ENCODE results near the gene GMPR2. TPM values are rescaled to one million over a fixed set of nuclear protein-coding genes. Genes with fewer than 3 reads are reported as not detected.

GMPR2 gene
- total RNA-seq, 1 donor from 2014 or later: 55.8 TPM

GRCh38 chr14:24258119-24258518, 25.4 kb downstream of the GMPR2 start:
- Mint-ChIP-seq H3K36me3 (ENCODE audit: unreplicated experiment) (no peaks in the 10 kb centered on the region), H3K4me1 (ENCODE audit: low read depth, unreplicated experiment) (no peaks in the 10 kb centered on the region), H3K9me3 (ENCODE audit: unreplicated experiment) (peaks cover 1% of the 10 kb centered on the region), H3K27me3 (ENCODE audit: unreplicated experiment) (peaks cover 10% of the 10 kb centered on the region), H3K4me3 (ENCODE audit: unreplicated experiment) (no peak overlapping the region), H3K27ac (ENCODE audit: unreplicated experiment) (no peak overlapping the region)
- TF ChIP-seq, protein P1, sequence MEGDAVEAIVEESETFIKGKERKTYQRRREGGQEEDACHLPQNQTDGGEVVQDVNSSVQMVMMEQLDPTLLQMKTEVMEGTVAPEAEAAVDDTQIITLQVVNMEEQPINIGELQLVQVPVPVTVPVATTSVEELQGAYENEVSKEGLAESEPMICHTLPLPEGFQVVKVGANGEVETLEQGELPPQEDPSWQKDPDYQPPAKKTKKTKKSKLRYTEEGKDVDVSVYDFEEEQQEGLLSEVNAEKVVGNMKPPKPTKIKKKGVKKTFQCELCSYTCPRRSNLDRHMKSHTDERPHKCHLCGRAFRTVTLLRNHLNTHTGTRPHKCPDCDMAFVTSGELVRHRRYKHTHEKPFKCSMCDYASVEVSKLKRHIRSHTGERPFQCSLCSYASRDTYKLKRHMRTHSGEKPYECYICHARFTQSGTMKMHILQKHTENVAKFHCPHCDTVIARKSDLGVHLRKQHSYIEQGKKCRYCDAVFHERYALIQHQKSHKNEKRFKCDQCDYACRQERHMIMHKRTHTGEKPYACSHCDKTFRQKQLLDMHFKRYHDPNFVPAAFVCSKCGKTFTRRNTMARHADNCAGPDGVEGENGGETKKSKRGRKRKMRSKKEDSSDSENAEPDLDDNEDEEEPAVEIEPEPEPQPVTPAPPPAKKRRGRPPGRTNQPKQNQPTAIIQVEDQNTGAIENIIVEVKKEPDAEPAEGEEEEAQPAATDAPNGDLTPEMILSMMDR (IDR thresholded peaks at IDR 0.05; ENCODE audit: partially characterized antibody, unreplicated experiment): no peak
- DNase-seq: no peak

DNA sequence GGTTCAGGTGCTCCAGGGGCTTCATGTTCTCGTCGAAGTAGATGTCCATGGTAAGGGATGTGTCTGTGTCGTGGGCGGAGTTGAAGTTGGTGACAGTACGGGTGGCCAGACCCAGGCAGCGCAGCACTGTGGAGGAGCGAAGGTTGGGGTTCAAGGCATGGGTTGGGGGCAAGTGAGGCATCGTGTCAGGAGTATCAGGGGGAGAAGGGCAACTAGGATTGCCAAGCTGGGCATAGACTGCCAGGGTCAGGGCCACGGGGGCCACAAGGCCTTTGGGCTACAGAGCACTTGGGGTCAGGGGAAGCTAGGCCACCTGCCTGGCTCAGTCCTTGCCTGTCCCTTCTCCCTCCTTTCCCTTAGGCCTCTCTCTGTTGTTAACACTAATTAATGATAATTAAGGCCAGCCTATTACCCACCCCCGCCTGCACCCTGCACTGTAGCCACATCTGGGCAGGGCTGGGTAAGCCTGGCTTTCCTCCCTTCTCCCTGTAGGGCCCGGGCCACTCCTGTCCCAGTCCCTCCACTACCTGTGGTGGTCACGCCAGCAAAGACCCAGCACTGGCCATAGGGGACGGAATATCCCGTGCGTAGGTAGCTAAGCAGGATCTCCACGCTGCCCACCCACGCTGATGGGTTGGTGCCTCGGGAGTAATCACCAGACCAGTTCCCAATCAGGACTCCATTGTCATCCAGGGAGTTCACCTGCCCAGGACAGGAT, 26.0 kb downstream of the GMPR2 start:
- H3K4me1 Mint-ChIP-seq (ENCODE audit: low read depth, unreplicated experiment): no peaks in the 10 kb centered on the region
- no peak overlapping the region for H3K27ac Mint-ChIP-seq (ENCODE audit: unreplicated experiment)
- no peaks in the 10 kb centered on the region for H3K36me3 Mint-ChIP-seq (ENCODE audit: unreplicated experiment)
- no peak overlapping the region for H3K4me3 Mint-ChIP-seq (ENCODE audit: unreplicated experiment)
- H3K9me3 Mint-ChIP-seq (ENCODE audit: unreplicated experiment): peaks cover 1% of the 10 kb centered on the region
- H3K27me3 Mint-ChIP-seq (ENCODE audit: unreplicated experiment): peaks cover 10% of the 10 kb centered on the region
- TF ChIP-seq, protein P1 (IDR thresholded peaks at IDR 0.05; ENCODE audit: partially characterized antibody, unreplicated experiment): no peak
- no peak for DNase-seq

GRCh38 chr14:24259282-24260025, 26.7 kb downstream of the GMPR2 start:
- Mint-ChIP-seq H3K36me3 (ENCODE audit: unreplicated experiment) (no peaks in the 10 kb centered on the region), H3K4me1 (ENCODE audit: low read depth, unreplicated experiment) (no peaks in the 10 kb centered on the region), H3K4me3 (ENCODE audit: unreplicated experiment) (no peak overlapping the region), H3K27me3 (ENCODE audit: unreplicated experiment) (peaks cover 8% of the 10 kb centered on the region), H3K27ac (ENCODE audit: unreplicated experiment) (no peak overlapping the region), H3K9me3 (ENCODE audit: unreplicated experiment) (peaks cover 1% of the 10 kb centered on the region)
- no peak for DNase-seq
- TF ChIP-seq, protein P1 (IDR thresholded peaks at IDR 0.05; ENCODE audit: partially characterized antibody, unreplicated experiment): no peak

DNA sequence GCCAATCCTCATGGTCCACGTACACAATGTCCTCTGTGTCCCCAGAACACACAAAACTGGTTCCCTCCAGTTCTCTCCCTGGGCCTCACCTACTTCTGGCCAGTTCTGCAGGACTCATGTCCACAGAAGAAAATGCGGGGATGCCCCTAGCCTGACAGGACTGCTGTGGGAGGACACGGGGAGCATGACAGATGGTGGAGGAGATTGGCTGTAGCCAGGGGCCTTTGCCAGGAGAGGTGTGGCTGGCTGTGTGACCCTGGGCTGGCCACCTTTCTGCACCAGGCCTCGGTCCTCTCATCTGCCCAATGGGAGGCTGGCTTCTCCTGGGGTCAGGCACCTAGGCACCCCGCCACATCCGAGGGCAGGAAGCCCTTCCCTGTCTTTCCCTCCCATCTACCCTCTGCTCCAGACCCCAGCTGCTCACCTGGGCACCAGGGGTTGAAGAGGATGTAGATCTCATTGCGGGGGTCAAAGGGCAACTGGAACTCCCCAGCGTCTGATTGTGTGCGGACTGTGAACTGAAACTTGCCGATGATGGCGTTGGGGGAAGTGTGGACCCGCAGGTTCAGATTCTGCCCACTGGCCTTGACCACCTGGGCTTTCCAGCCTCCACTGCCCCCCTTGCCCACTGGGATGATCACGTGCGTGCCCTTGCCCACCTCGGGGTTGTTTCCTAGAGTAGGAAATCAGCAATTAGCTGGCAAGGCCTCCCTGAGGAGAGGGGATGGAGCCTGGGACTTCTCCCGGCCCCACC, 27.5 kb downstream of the GMPR2 start:
- TF ChIP-seq, protein P1 (IDR thresholded peaks at IDR 0.05; ENCODE audit: partially characterized antibody, unreplicated experiment): no peak
- no peaks in the 10 kb centered on the region for H3K4me1 Mint-ChIP-seq (ENCODE audit: low read depth, unreplicated experiment)
- H3K9me3 Mint-ChIP-seq (ENCODE audit: unreplicated experiment): peaks cover 1% of the 10 kb centered on the region
- H3K27ac Mint-ChIP-seq (ENCODE audit: unreplicated experiment): no peak overlapping the region
- no peaks in the 10 kb centered on the region for H3K36me3 Mint-ChIP-seq (ENCODE audit: unreplicated experiment)
- H3K27me3 Mint-ChIP-seq (ENCODE audit: unreplicated experiment): peaks cover 8% of the 10 kb centered on the region
- DNase-seq: no peak
- no peak overlapping the region for H3K4me3 Mint-ChIP-seq (ENCODE audit: unreplicated experiment)
